ENCODE measurements around the gene P2RX3.

P2RX3 gene

DNA sequence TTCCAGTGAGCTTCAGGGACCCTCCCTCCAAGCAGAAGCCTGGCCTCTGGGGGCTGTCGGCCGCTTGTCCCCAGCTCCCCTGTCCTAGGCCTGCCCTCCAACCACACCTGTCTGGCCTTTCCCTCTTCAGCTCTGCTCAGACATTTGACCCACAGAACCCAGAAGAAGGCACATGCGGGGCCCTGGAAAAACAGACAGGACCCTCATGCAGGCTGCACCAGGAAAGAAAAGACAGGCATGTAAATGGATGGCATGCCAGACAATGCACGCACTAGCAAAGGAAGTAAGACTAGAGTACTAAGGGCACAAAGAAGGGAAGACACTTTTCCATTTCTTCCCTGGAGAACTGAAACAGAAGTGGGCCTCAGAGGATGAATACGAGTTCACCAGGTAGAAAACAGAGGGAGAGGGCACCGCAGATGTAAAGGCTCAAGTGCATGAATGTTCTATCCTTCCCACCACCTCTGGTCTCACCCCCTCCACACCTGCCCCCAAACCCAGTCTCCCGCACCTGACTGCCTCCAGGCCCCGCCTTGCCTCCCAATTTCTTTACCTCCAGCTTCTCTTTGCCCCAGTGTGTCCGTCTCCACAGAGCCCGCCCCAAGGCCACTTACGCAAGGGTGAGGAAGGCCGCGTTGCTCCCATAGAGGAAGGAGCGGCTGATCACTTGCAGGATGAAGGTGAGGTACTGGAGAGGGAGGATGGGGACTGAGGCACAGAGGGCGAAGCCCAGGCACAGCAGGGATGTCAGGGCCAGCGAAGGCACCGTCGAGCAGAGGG, 71.4 kb downstream of the P2RX3 start:
- TF ChIP-seq SPI1 (IDR thresholded peaks at IDR 0.05; ENCODE audit: low read depth, low read length) (no peak), TAF1 (IDR thresholded peaks at IDR 0.05; ENCODE audit: low read depth, low read length) (no peak), PAX5 (IDR thresholded peaks at IDR 0.05; ENCODE audit: insufficient read depth, low read length, severe bottlenecking) (no peak), POLR2AphosphoS5 (IDR thresholded peaks at IDR 0.05; ENCODE audit: low read depth, low read length) (no peak), POLR2A (IDR thresholded peaks at IDR 0.05; ENCODE audit: low read depth, low read length) (no peak), POU2F2 (IDR thresholded peaks at IDR 0.05; ENCODE audit: low read depth, low read length) (no peak)
- FAIRE-seq (no peak), DNase-seq (ENCODE audit: insufficient read length, low spot score) (no peak)

DNA sequence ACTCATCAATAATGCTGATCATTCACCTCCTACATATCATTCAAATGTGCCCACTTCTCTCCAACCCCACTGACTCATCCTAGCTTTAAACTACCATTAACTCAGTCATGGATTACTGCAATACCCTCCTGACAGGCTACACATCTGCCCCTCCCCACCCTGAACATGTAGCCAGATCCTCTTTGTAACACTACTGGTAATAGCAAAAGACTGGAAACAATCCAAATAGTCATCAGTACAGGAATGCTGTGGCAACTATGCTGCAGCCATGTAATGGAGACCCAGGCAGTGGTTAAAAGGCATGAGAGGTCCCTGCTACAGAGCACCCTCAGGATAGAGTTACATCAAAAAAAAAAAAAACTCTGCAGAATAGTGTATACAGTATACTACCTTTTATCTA, 72.1 kb downstream of the P2RX3 start:
- DNase-seq (ENCODE audit: insufficient read length, low spot score) (no peak), FAIRE-seq (no peak)
- TF ChIP-seq TAF1 (IDR thresholded peaks at IDR 0.05; ENCODE audit: low read depth, low read length) (no peak), POLR2A (IDR thresholded peaks at IDR 0.05; ENCODE audit: low read depth, low read length) (no peak), POLR2AphosphoS5 (IDR thresholded peaks at IDR 0.05; ENCODE audit: low read depth, low read length) (no peak), POU2F2 (IDR thresholded peaks at IDR 0.05; ENCODE audit: low read depth, low read length) (no peak), PAX5 (IDR thresholded peaks at IDR 0.05; ENCODE audit: insufficient read depth, low read length, severe bottlenecking) (no peak), SPI1 (IDR thresholded peaks at IDR 0.05; ENCODE audit: low read depth, low read length) (no peak)

DNA sequence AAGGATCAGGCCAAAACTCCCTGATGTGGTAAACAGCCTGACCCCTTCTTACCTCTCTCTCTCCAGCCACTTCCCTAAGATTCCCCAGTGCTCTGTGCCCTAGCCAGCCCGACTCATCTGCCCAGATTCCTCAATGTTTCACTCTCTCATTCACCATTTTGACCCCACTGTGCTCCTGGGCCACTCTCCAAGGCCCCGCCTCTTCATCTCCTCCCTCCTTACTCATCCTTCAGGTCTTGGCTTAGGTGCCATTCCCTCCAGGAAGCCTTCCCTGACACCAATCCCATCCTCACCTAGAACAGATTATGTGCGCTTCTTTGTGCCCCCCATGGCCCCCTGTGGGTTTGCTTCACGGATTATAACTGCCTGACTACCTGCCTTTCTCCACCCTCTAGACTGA, 75.5 kb downstream of the P2RX3 start:
- DNase-seq (ENCODE audit: insufficient read length, low spot score): no peak
- TF ChIP-seq TAF1 (IDR thresholded peaks at IDR 0.05; ENCODE audit: low read depth, low read length) (no peak), POLR2AphosphoS5 (IDR thresholded peaks at IDR 0.05; ENCODE audit: low read depth, low read length) (no peak), SPI1 (IDR thresholded peaks at IDR 0.05; ENCODE audit: low read depth, low read length) (no peak), POU2F2 (IDR thresholded peaks at IDR 0.05; ENCODE audit: low read depth, low read length) (no peak), POLR2A (IDR thresholded peaks at IDR 0.05; ENCODE audit: low read depth, low read length) (no peak), PAX5 (IDR thresholded peaks at IDR 0.05; ENCODE audit: insufficient read depth, low read length, severe bottlenecking) (no peak)
- FAIRE-seq: no peak

DNA sequence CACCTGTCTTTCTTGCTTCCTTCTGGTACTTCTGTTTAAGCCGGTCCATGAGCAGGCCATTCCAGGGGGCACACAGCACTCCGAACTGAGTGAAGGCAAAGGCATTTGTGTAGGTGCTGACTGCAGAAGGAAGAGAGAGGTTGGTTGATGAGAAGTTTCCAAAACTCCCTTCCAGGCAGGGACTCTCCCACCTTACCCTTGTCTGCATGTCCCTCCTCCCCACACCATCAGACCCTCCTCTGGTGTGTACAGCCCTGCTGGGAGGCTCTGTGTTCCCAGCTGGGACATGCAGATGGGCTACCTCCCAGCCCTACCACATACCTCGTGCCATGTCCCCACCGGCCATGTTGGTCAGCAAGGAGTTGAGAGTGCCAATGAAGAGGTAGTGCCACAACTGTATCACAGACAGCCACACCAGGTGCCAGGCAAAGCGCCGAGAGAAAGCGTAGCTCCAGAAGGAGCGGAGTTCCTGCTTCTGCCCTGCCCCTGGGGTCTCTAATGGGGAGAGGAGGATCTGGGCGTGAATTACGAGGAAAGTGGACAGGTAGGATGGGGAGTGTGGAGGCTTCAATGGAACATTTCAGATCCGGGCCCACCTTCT, 76.6 kb downstream of the P2RX3 start:
- no peak for FAIRE-seq
- DNase-seq (ENCODE audit: insufficient read length, low spot score): no peak

DNA sequence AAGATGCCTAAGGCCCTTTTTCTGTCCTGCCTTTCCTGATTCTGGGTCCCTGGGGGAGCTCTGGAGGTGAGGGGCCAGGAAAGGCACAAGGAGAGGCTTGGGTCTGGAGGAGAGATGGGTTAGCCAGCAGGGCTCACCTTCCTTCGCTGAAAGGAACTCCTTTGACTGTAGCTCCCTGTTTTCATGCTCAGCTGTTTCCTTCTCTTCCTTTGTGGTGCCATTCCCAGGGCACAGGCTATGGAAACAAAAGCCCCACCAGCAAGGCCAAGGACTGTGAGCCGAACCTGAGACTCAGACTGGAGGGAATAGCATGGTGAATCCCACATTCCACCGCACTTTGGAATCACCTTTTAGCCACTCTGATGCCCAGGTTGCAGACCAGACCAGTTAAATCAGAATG, 78.3 kb downstream of the P2RX3 start:
- no peak for TF ChIP-seq POU2F2 (IDR thresholded peaks at IDR 0.05; ENCODE audit: low read depth, low read length)
- TF ChIP-seq POLR2A (IDR thresholded peaks at IDR 0.05; ENCODE audit: low read depth, low read length): no peak
- TF ChIP-seq PAX5 (IDR thresholded peaks at IDR 0.05; ENCODE audit: insufficient read depth, low read length, severe bottlenecking): no peak
- TF ChIP-seq TAF1 (IDR thresholded peaks at IDR 0.05; ENCODE audit: low read depth, low read length): no peak
- TF ChIP-seq POLR2AphosphoS5 (IDR thresholded peaks at IDR 0.05; ENCODE audit: low read depth, low read length): no peak
- no peak for TF ChIP-seq SPI1 (IDR thresholded peaks at IDR 0.05; ENCODE audit: low read depth, low read length)
- FAIRE-seq (no peak), DNase-seq (ENCODE audit: insufficient read length, low spot score) (no peak)

More for the DNA sequence above, 76.6 kb downstream of the P2RX3 start:
- TF ChIP-seq POU2F2 (IDR thresholded peaks at IDR 0.05; ENCODE audit: low read depth, low read length) (no peak), POLR2AphosphoS5 (IDR thresholded peaks at IDR 0.05; ENCODE audit: low read depth, low read length) (0 out of 2 replicates have a peak, but pooled peaks have one; percentile 16)

DNA sequence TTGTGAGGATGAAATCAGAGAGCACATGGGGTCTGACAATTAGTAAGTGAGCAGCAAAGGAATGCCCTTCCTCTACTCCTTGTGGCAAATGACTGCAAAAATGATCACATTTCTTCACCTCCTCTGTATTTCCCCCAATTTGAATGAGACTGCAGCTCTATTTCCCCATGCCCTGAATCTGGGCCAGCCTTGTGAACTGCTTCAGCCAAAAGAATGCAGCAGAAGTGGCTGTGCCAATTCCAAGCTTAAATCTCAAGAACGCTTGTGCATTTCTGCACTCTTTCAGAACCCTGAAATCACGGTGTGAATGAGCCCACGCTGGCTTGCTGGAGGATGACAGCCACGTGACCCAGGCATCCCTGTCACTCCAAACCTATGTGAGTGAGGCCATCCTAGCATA, 78.9 kb downstream of the P2RX3 start:
- no peak for TF ChIP-seq PAX5 (IDR thresholded peaks at IDR 0.05; ENCODE audit: insufficient read depth, low read length, severe bottlenecking)
- no peak for TF ChIP-seq TAF1 (IDR thresholded peaks at IDR 0.05; ENCODE audit: low read depth, low read length)
- TF ChIP-seq POLR2AphosphoS5 (IDR thresholded peaks at IDR 0.05; ENCODE audit: low read depth, low read length): no peak
- TF ChIP-seq POU2F2 (IDR thresholded peaks at IDR 0.05; ENCODE audit: low read depth, low read length): no peak
- TF ChIP-seq POLR2A (IDR thresholded peaks at IDR 0.05; ENCODE audit: low read depth, low read length): no peak
- TF ChIP-seq SPI1 (IDR thresholded peaks at IDR 0.05; ENCODE audit: low read depth, low read length): no peak
- DNase-seq (ENCODE audit: insufficient read length, low spot score): no peak
- no peak for FAIRE-seq

DNA sequence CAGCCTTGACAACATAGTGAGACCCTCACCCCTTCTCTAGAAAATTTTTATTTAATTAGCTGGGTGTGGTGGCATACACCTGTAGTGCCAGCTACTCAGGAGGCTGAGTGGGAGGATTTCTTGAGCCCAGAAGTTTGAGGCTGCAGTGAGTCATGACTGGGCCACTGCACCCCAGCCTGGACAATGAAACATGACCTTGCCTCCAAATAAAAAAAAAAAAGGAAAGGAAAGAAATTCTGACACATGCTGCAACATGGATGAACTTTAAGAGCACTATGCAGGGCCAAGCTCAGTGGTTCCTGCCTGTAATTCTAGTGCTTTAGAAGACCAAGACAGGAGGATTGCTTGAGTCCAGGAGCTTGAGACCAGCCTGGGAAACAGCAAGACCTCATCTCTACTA, 80.0 kb downstream of the P2RX3 start:
- FAIRE-seq (no peak), DNase-seq (ENCODE audit: insufficient read length, low spot score) (no peak)
- no peak for TF ChIP-seq PAX5 (IDR thresholded peaks at IDR 0.05; ENCODE audit: insufficient read depth, low read length, severe bottlenecking)
- TF ChIP-seq SPI1 (IDR thresholded peaks at IDR 0.05; ENCODE audit: low read depth, low read length): no peak
- no peak for TF ChIP-seq POLR2AphosphoS5 (IDR thresholded peaks at IDR 0.05; ENCODE audit: low read depth, low read length)
- TF ChIP-seq TAF1 (IDR thresholded peaks at IDR 0.05; ENCODE audit: low read depth, low read length): no peak
- no peak for TF ChIP-seq POLR2A (IDR thresholded peaks at IDR 0.05; ENCODE audit: low read depth, low read length)
- no peak for TF ChIP-seq POU2F2 (IDR thresholded peaks at IDR 0.05; ENCODE audit: low read depth, low read length)

DNA sequence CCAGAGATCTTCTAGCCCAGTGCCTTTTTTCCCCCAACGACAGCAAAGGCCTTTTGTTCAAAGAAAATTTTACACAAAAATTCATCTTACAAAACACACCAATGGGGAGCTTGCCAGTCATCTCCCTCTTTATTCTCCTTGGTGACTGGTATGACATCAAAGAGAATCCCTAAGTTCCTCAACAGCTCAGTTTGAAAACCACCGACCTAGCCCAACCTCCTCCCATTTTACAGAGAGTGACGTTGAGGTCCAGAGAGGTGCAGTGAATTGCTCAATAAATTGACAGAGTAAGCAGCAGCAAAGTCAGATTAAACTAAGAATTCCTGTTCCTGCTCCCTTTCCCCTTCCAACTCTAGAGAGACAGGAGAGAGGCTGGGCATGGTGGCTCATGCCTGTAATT, 81.0 kb downstream of the P2RX3 start:
- no peak for FAIRE-seq
- no peak for TF ChIP-seq POU2F2 (IDR thresholded peaks at IDR 0.05; ENCODE audit: low read depth, low read length)
- no peak for TF ChIP-seq SPI1 (IDR thresholded peaks at IDR 0.05; ENCODE audit: low read depth, low read length)
- no peak for TF ChIP-seq PAX5 (IDR thresholded peaks at IDR 0.05; ENCODE audit: insufficient read depth, low read length, severe bottlenecking)
- no peak for TF ChIP-seq POLR2A (IDR thresholded peaks at IDR 0.05; ENCODE audit: low read depth, low read length)

DNA sequence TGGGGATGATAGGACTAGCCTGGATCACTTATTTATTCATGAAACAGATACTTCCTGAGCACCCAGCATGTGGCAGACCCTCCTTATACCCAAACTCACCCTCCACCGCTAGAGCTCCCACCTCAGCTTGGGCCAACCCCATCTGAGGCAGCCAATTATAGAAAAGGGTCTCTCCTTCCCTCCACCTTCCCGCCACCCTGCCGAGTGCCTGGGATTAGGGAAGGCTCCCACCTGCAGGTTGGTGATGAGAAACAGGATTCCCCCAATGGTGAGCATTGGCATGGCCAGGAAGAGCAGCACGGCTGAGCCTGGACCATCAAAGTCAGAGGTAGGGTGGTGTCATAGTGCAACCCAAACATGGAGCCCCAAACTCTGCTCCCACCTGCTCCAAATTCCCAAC, 82.9 kb downstream of the P2RX3 start:
- TF ChIP-seq POLR2A (IDR thresholded peaks at IDR 0.05; ENCODE audit: low read depth, low read length) (0 out of 2 replicates have a peak, but pooled peaks have one; percentile 33), PAX5 (IDR thresholded peaks at IDR 0.05; ENCODE audit: insufficient read depth, low read length, severe bottlenecking) (no peak), POLR2AphosphoS5 (IDR thresholded peaks at IDR 0.05; ENCODE audit: low read depth, low read length) (peak; percentile 55; the same call in 1 of the 2 replicates), SPI1 (IDR thresholded peaks at IDR 0.05; ENCODE audit: low read depth, low read length) (no peak)
- no peak for DNase-seq (ENCODE audit: insufficient read length, low spot score)
- no peak for FAIRE-seq

More for the DNA sequence above, 81.0 kb downstream of the P2RX3 start:
- no peak for DNase-seq (ENCODE audit: insufficient read length, low spot score)
